ENCODE results near the gene PPP2R3B.

The PPP2R3B gene

DNA sequence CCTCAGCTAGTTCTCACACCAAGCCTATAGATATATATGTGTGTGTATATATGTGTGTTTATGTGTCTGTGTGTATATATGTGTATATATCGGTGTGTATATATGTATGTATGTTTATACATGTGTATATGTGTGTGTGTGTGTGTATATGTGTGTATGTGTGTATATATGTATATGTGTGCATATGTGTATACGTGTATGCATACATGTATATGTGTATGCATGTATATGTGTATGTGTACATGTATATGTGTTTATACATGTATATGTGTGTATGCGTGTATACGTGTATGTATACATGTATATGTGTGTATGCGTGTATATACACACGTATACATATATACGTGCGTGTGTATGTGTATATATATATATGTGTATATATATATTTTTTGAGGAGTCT is 86.4 kb downstream of the PPP2R3B start:
- no peak overlapping the region for H3K4me3 ChIP-seq (ENCODE audit: low read depth, low read length)
- TF ChIP-seq CTCF (IDR thresholded peaks at IDR 0.05; ENCODE audit: low read depth, low read length) (no peak), MYC (IDR thresholded peaks at IDR 0.05; ENCODE audit: low read depth, low read length) (no peak), POLR2A (IDR thresholded peaks at IDR 0.05; ENCODE audit: extremely low read depth, insufficient read length) (no peak), MAX (IDR thresholded peaks at IDR 0.05; ENCODE audit: low read depth, low read length) (no peak)

GRCh38 chrX:298993-299392 is 87.7 kb downstream of the PPP2R3B start:
- no peak for DNase-seq (ENCODE audit: low read depth)
- TF ChIP-seq MYC (IDR thresholded peaks at IDR 0.05; ENCODE audit: low read depth, low read length) (no peak), MAX (IDR thresholded peaks at IDR 0.05; ENCODE audit: low read depth, low read length) (no peak), CTCF (IDR thresholded peaks at IDR 0.05; ENCODE audit: low read depth, low read length) (no peak), POLR2A (IDR thresholded peaks at IDR 0.05; ENCODE audit: extremely low read depth, insufficient read length) (no peak)
- H3K4me3 ChIP-seq (ENCODE audit: low read depth, low read length) = no peak overlapping the region

More for the DNA sequence above, 86.4 kb downstream of the PPP2R3B start:
- no peak for DNase-seq (ENCODE audit: low read depth)

DNA sequence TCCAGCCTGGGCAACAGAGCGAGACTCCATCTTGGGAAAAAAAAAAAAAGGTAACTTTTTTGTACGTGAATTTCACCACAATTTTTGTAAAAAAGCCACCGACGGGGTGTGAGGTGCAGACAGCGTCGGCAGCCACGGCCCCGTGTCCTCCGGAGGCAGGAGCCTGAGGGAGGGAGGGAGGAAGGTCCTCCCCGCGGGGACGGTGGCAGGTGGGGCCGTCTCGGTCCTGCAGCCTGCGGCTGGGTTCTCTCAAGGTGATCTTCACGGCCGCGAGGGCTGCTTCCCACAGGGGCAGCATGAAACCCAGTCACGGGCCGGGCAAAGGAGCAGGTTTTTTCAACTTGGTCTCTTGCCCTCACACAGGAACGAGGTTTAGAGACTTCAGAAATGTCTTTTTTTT is 91.6 kb downstream of the PPP2R3B start:
- no peak for DNase-seq (ENCODE audit: low read depth)
- no peak overlapping the region for H3K4me3 ChIP-seq (ENCODE audit: low read depth, low read length)
- no peak for TF ChIP-seq CTCF (IDR thresholded peaks at IDR 0.05; ENCODE audit: low read depth, low read length)
- no peak for TF ChIP-seq POLR2A (IDR thresholded peaks at IDR 0.05; ENCODE audit: extremely low read depth, insufficient read length)
- TF ChIP-seq MAX (IDR thresholded peaks at IDR 0.05; ENCODE audit: low read depth, low read length) = no peak
- TF ChIP-seq MYC (IDR thresholded peaks at IDR 0.05; ENCODE audit: low read depth, low read length) = no peak

DNA sequence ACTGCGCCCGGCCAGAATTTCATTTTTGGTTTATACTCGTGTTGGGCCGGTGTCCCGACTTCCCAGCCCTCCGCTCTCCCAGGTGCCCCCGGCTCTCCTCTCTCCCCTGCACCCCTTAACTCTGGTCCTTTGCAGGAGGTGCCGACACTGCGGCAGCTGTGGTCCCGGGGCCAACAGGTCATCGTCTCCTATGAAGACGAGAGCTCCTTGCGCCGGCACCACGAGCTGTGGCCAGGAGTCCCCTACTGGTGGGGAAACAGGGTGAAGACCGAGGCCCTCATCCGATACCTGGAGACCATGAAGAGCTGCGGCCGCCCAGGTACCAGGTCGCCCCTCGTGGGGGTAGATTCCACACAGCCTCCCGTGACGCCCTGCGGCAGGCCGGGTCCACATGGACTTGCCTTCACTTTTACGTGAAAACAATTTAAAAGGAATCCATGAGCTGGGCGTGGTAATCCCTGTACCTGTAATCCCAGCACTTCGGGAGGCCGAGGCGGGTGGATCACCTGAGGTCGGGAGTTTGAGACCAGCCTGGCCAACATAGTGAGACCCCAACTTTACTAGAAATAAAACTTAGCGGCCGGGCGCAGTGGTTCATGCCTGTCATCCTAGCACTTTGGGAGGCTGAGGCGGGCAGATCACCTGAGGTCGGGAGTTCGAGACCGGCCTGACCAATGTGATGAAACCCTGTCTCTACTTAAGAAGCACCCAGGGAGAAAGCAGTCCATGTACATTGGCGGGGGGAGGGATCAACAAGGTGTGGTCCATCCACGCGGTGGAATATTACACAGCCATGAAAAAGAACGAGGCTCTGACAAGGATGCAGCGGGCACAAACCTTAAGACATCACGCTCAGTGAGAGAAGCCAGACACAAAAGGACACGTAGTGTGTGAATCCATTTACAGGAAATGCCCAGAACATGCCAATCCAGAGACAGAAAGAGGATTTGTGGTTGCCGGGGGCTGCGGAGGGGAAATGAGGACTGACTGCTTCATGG is 93.5 kb downstream of the PPP2R3B start:
- DNase-seq (ENCODE audit: low read depth) = no peak
- TF ChIP-seq MYC (IDR thresholded peaks at IDR 0.05; ENCODE audit: low read depth, low read length) (no peak), MAX (IDR thresholded peaks at IDR 0.05; ENCODE audit: low read depth, low read length) (no peak), CTCF (IDR thresholded peaks at IDR 0.05; ENCODE audit: low read depth, low read length) (no peak), POLR2A (IDR thresholded peaks at IDR 0.05; ENCODE audit: extremely low read depth, insufficient read length) (no peak)
- no peak overlapping the region for H3K4me3 ChIP-seq (ENCODE audit: low read depth, low read length)

DNA sequence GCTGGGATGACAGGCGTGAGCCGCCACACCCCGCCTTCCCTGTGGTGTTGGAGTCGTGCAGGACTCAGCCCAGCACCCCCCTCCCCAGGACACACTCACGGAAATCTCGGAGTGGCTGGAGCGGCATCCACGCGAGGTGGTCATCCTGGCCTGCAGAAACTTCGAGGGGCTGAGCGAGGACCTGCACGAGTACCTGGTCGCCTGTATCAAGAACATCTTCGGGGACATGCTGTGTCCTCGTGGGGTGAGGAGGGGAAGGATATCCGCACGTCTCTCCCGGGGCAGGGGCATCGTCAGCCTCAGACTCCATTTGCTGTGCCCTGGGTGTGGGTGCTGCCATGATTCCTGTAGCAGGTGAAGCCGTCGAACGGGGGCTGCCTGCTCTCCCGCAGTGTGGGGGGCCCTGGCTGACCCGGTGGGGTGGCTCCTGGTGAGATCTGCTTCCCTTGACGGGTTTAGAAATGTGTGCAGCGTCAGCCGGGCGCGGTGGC is 95.3 kb downstream of the PPP2R3B start:
- DNase-seq (ENCODE audit: low read depth) = no peak
- TF ChIP-seq CTCF (IDR thresholded peaks at IDR 0.05; ENCODE audit: low read depth, low read length) (no peak), POLR2A (IDR thresholded peaks at IDR 0.05; ENCODE audit: extremely low read depth, insufficient read length) (no peak), MYC (IDR thresholded peaks at IDR 0.05; ENCODE audit: low read depth, low read length) (no peak)
- H3K4me3 ChIP-seq (ENCODE audit: low read depth, low read length) = no peak overlapping the region

All from NB4 (cell line).